Right renal pelvis (tissue), 4 donors: Measurements from ENCODE around the gene ANKRD11. TPM values are rescaled to one million over a fixed set of nuclear protein-coding genes. Genes with fewer than 3 reads are reported as not detected.
"Not testable (repeated sequence)": the region's sequence is repeated elsewhere in the genome, so short reads cannot be mapped to it uniquely, and the experiment has no call there.

Experiments
- DNase-seq, 4 donors: peaks; one replicate each; pipeline ENCODE4 v3.0.0-alpha.2; 2013; ENCODE audit warnings: low read depth in 4 of 4, low spot score in 3 of 4, missing footprints in 1 of 4
- polyA plus RNA-seq, 4 donors: library from polyadenylated mRNA; unstranded; fragments of 120-200 nt; gene quantifications; one replicate each; pipeline ENCODE4 v1.2.1, GENCODE V29; 2013; ENCODE audit not compliant: insufficient read length in 4 of 4

Gene ANKRD11
- polyA plus RNA-seq, 4 donors = 90.2 to 101 (median 96.6) TPM

DNA sequence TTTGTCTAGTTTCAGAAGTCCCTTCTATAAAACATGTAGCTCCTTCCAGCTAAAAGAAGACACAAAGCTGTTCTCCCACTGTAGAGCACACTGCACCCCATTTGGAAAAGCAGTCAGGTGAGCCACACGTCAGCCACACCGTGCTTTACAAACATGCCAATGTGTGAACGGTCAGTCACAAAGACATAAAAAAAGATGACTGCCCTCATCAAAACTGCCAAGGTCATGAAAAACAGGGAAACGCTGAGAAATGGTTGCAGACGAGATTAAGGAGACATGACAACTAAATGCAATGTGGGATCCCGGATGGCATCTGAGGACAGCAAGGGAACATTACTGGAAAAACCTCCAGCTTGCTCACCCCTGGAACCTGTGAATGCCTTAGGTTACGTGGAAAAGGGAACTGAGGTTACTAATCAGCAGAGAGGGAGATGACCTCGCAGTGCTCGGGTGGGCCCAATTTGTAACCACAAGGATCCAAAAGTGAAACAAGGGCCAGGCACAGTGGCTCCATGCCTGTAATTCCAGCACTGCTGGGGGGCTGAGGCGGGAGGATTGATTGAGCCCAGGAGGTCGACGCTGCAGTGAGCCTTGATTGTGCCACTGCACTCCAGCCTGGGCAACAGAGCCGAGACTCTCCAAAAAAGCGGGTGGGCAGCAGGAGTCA lies 8.1 kb downstream of the ANKRD11 start:
- DNase-seq = no peak

DNA sequence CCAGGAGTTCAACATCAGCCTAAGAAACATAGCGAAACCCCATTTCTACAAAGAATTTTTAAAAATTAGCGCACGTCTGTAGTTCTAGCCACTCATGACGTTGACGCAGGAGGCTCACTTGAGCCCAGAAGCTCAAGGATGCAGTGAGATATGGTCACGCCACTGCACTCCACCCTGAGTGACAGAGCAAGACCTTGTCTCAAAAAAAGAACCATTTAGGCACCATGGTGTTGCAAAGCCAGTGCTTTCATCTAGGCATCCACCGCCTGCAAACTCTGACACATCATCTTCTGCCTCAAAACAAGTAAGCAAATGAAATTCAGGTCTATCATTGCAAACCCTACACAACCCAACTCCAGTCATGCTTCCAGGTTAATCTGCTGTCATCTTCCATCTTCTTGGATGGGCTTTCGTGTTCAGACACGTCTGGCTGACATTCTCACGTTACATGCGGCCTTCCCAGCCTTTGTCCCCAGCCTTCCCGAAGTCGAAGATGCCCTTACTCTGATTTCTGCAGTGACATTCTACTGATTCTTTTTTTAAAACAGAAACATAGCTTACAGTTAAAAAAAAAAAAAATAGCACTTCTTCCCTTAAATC lies 8.9 kb downstream of the ANKRD11 start:
- DNase-seq = no peak

DNA sequence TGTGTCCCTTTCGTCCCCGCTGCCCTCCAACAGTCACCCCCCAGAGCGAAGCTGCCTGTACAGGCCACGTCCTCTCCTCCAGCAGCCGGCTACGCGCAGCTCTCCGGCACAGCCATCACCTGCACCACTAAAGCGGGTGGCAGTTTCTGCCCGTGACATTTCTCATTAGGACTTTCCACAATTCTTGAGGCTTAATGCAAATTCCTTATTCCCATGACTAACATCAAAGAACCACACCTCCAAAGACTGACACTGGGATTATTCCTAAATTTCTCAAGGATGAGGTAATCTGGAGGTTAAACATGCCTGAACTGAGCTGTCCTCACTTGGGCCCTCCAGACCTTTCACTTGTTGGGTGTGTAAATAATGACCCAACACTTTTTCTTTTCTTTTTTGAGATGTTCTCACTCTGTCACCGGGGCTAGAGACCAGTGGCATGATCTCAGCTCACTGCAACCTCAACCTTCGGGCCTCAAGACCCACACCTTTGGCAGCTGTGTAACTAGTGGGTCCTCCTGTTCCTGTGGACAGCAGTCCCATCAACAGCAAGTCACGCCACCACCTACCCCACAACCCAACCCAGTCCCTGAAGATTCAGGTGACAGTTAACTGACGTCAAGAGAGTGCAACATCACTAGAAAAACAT lies 11.7 kb downstream of the ANKRD11 start:
- no peak for DNase-seq

DNA sequence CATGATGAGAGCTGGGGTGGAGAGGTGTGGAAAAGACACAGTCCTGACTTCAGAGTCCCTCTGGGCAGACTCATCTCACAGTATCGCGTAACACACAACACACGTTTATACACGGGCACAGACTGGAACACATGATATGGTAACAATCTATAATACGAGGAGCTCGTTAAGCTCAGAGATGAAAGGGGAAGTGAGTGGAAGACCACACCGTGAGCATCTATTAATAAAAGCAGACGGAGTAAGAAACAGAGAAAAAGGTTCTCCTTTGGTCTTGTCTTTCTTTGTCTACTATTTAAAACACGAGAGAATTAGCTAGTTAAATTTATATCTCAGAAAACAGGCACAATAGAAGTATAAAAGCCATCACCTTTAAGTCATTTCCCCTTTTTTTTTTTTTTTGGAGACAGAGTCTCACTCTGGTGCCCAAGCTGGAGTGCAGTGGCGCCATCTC lies 13.5 kb downstream of the ANKRD11 start:
- DNase-seq = no peak

DNA sequence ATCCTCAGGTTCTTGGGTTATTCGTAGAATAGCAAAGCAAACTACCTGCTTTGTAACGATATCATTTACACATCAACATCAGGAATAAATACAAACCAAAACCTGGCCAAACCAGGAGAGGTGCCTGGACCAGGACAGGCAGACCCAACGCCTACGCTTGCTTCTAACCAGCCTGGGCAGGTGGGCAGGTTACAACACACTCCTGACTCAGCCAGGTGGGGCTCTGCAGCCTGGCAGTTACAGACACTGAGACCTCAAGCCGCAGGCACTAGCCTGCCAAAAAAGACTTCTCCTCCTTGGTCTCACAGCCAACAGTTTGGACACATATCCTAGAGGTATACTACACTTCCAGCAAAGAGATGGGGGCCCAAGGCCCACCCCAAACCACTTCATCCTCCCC lies 14.0 kb downstream of the ANKRD11 start:
- no peak for DNase-seq

DNA sequence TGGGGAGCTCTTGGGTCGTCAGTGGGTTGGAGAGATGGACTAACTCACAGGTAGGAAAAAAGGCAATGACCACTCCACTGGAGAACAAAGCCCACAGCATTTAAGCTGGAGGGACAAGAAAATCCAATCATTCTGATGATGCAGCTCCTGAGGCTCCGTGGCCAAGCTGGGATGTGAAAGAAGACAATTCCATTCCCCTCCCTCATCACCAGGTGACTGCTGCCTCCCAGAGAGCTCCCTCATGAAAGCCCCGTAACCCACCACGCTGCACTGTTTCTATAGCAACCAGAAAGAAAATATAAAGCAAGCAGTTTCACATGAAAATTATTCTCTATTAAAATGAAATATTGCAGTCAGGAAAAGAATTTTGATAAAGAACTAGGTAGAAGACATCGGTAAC lies 15.2 kb downstream of the ANKRD11 start:
- no peak for DNase-seq

DNA sequence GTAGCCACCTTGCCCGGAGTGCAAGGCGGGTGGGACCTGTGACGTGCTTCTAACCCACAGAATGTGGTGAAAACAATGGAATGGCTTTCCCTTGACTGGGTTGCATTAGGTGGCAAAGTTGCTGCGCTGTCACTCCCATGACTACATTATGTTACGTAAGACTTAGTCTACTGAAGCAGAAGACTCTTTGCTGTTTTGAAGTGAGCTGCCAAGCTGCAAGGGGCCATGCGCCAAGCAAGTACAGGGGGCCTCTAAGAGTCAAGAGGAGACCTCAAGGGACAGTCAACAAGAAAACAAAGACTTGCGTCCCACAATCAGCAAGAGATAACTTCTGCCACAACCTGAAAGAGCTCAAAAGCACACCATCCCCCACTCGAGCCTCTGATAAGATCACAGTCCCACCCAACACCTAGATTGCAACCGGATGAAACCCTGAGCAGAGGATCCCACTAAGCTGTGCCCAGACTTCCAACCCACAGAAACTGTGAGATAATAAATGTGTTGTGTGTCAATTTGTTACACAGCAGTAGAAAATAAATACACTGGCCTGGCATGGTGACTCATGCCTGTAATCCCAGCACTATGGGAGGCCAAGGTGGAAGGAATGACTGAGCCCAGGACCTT lies 16.5 kb downstream of the ANKRD11 start:
- DNase-seq = no peak

DNA sequence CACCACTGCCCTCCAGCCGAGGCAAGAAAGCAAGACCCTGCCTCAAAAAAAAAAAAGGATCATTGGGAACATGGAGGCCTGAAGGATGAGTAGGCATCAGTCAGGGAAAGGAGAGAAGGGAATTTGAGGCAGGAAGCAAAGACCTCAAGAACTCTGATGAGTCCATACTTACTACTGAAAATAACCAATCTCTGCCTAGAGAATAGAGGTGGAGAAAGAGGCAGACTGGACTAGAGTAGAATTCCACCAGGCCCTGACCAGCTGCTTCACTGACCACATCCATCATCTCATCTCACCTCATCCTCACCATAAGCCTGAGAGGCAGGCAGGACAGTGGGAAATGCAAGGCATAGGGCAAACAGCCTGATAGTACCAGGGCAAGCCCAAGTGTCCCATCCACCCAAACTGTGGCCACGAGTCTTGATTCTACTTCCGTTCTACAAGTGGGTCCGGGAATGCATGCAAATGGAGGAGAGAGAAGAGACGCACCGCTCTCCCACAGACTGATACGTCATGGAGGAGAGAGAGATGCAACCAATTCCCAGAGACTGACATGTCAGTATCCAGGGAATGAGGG lies 17.1 kb downstream of the ANKRD11 start:
- no peak for DNase-seq

DNA sequence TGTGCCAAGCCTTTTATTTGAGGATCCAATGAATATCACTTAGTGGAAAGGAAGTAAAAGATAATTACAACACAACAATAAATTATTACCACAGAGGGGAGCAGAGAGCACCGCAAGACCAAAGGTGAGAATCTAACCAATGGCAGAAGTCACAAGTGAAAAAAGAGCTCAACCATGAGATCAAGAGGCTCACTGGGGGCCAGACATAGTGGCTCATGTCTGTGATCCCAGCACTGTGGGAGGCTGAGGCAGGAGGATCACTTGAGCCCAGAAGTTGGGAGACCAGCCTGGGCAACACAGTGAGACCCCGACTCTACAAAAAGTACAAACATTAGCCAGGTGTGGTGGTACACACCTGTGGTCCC lies 17.7 kb downstream of the ANKRD11 start:
- DNase-seq = no peak

DNA sequence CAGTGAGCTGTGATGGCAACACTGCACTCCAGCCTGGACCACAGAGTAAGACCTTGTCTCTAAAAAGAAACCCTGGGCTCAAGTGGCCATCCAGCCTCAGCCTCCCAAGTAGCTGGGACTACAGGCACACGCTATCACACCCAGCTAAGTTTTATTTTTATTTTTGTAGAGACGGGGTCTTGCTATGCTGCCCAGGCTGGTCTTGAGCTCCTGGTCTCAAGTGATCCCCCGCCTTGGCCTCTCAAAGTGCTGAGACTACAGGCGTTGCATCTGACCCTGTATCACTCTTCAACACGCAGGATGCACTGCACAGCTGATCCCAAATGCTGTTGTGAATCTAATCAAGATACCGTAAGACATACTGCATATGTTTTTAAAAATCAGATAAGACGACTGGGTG lies 23.0 kb downstream of the ANKRD11 start:
- no peak for DNase-seq

DNA sequence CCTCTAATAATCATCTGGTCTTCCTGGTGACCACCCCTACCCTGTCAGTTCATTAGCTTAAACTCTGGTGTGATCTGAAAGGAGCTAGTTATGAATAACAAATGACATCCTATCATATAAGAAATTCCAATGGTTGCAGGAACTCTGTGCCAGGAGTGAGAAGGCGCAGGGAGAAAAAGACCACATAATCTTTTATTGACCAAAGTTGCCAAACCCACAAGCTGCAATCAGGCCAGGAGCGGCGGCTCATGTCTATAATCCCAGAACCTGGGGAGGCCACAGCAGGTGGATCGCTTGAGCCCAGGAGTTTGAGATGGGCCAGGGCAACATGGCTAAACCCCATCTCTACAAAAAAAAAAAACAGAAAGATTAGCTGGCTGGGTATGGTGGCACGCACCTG lies 23.4 kb downstream of the ANKRD11 start:
- no peak for DNase-seq

DNA sequence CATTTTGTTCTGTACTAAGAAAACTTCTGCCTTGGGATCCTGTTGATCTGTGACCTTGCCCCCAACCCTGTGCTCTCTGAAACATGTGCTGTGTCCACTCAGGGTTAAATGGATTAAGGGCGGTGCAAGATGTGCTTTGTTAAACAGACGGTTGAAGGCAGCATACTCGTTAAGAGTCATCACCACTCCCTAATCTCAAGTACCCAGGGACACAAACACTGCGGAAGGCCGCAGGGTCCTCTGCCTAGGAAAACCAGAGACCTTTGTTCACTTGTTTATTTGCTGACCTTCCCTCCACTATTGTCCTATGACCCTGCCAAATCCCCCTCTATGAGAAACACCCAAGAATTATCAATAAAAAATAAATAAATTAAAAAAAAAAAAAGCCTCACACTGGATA lies 27.0 kb downstream of the ANKRD11 start:
- DNase-seq = not testable (repeated sequence)

DNA sequence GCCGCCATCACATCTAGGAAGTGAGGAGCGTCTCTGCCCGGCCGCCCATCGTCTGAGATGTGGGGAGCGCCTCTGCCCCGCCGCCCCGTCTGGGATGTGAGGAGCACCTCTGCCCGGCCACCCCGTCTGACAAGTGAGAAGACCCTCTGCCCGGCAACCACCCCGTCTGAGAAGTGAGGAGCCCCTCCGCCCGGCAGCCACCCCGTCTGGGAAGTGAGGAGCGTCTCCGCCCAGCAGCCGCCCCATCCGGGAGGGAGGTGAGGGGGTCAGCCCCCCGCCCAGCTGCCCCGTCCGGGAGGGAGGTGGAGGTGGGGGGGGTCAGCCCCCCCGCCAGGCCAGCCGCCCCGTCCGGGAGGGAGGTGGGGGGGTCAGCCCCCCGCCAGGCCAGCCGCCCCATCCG lies 27.7 kb downstream of the ANKRD11 start:
- DNase-seq = not testable (repeated sequence)

DNA sequence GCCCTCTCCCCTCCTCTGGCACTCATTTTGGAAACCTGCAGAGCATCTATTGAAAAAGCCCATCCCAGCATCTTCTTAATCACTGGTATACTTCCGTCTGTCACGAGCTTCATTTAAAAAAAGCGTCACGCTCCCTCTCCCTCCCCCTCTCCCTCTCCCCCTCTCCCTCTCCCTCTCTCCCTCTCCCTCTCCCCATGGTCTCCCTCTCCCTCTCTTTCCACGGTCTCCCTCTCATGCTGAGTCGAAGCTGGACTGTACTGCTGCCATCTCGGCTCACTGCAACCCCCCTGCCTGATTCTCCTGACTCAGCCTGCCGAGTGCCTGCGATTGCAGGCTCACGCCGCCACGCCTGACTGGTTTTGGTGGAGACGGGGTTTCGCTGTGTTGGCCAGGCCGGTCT lies 28.5 kb downstream of the ANKRD11 start:
- DNase-seq = not testable (repeated sequence)

DNA sequence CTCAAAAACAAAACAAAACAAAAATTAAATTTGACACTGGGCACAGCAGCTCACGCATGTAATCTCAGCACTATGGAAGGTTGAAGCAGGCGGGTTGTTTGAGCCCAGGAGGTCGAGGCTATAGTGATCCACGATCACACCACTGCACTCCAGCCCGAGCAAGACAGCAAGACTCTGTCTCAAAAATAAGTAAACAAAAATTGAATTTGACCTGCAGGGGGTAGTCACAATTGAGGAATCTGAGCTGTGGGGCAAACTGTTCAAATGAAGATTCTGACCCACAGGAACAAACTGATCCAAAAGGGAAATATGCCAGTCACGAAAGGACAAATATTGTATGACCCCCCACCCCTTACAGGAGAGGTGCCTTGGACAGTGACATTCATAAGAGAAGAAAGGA lies 29.8 kb downstream of the ANKRD11 start:
- no peak for DNase-seq

DNA sequence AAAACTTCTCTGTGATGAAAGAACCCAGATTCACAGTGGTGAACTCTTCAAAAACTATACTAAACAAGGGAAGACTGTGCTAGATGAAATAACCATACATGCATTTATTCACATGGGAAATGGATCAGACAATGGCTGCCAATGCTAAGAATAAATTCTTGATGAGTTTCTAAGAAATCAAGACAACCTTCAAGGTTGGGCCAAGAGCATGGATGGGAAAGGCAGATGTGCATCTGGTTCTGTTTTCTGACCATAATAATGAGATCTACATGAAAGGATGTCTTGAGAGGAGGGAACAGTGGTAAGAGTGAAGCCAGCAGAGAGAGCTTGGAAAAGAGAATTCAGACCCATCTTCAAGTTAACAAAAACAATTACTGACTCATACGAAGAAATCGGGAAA lies 31.4 kb downstream of the ANKRD11 start:
- DNase-seq = no peak

DNA sequence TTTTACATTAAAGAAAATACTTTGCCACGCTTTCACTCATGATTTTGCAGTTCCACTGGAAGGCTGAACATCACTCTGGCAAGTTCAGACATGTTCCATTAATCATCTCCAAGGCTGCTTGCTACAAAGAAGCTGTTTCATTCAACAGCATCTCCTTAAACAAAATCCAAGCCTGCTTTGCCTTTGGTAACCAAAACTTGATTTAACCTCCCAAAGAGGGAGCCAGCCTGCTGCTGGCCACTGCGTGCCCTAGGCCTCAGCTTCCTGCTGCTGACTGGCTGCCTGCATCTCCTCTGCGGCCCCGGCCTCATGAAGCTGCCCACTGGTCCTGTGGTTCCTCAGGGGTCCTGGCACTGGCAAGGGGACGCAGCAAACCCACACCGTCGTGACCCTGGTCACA lies 31.8 kb downstream of the ANKRD11 start:
- DNase-seq = no peak

DNA sequence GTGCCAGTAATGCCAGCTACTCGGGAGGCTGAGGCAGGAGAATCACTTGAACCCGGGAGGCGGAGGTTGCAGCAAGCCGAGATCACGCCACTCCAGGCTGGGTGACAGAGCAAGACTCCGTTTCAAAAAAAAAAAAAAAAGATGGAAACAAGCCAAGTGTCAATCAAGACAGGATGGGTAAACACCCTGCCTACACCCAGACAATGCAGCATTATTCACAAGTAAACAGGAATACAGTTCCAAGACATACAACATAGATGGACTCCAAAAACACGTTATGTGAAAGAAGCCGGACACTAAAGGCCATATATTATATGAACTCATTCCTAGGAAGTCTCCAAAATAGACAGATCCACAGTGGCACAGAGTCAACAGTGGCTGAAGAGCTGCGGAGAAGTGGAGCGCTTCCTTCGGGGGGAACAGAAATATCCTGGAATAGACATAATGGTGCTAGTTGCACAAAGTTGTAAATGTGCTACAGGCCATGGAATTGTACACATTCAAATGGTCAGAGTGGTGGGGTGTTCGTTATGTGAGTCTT lies 33.9 kb downstream of the ANKRD11 start:
- DNase-seq = no peak

DNA sequence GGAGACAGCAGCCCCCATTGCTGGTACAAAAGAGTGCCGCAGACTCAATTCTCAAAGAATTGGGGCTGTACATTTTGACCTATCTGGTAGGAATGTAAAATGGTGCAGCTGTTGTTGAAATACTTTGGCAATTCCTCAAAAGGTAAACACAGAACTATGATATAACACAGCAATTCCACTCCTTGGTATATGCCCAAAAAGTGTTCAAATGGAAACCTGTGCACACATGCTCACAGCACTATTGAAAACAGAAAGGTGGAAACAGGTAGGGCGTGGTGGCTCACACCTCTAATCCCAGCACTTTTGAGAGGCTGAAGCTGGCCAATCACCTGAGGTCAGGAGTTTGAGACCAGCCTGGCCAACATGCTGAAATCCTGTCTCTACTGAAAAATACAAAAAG lies 34.7 kb downstream of the ANKRD11 start:
- DNase-seq = no peak

DNA sequence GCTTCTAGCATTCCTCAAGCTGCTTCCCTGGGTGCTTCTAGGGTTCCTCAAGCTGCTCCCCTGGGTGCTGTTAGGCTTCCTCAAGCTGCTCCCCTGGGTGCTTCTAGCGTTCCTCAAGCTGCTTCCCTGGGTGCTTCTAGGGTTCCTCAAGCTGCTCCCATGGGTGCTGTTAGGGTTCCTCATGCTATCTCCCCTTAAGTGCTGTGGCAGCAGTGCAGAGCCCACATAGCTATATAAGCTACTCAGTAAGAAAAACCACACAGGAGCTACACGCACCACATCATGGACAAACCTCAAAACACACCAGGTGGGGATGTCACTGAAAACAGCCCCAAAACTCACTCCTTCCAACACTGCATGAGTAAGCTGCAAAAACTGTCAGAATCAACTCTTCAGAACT lies 35.2 kb downstream of the ANKRD11 start:
- DNase-seq = no peak
